Large intestine (tissue), 3 donors: ENCODE measurements around the gene YTHDC2. TPM values are rescaled to one million over a fixed set of nuclear protein-coding genes. Genes with fewer than 3 reads are reported as not detected.

Experiments used
- DNase-seq, 2 donors: peaks; one replicate each; pipeline versions ENCODE4 v3.0.0 to v3.0.0-alpha.2; 2013
- H3K27ac ChIP-seq: one replicate; pipeline ENCODE4 v1.5.1; 2013; ENCODE audit warnings: low read length
- H3K27me3 ChIP-seq: 2 replicates; pipeline ENCODE4 v1.6.1; 2013; ENCODE audit warnings: low read length; ENCODE audit not compliant: control insufficient read depth, insufficient read depth
- H3K36me3 ChIP-seq: 2 replicates; pipeline ENCODE4 v1.6.1; 2013; ENCODE audit warnings: low read length; ENCODE audit not compliant: control insufficient read depth, insufficient read depth
- H3K4me1 ChIP-seq: one replicate; pipeline ENCODE4 v1.6.1; 2013; ENCODE audit warnings: low read length; ENCODE audit not compliant: control insufficient read depth, insufficient read depth
- H3K4me3 ChIP-seq: one replicate; pipeline ENCODE4 v1.5.1; 2013; ENCODE audit warnings: low read length
- H3K9me3 ChIP-seq: one replicate; pipeline ENCODE4 v1.6.1; 2013; ENCODE audit warnings: mild to moderate bottlenecking, low read depth, low read length, moderate library complexity; ENCODE audit not compliant: control insufficient read depth
- WGBS: methylation state at CpG from one replicate; pipeline ENCODE4 v1.1.5; 2013; ENCODE audit warnings: low lambda C conversion rate; ENCODE audit not compliant: insufficient coverage; 5-methylcytosine and 5-hydroxymethylcytosine counted together
- polyA plus RNA-seq: library from polyadenylated mRNA; unstranded; fragments of 120-200 nt; gene quantifications from one replicate; pipeline ENCODE4 v1.2.1, GENCODE V29; 2013

YTHDC2 gene
- polyA plus RNA-seq, 1 donor, result 30.9 TPM

DNA sequence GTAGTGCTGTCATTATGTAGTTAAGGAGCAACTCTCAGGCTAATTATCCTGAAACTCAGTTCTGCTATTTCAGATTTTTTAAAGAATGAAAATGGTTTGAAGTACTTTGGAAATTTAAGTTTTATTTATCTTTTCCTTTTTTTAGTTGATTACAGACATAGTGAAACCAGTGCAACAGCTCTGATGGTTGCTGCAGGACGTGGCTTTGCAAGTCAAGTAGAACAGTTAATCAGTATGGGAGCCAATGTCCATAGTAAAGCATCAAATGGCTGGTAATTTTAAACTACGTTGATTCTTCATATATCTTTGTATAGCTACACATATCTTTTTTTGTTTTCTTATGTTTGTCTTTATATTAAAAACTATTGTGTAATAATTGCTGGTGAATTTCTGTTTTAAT is 34.9 kb downstream of the YTHDC2 start:
- no peaks in the 10 kb centered on the region for H3K4me1 ChIP-seq

DNA sequence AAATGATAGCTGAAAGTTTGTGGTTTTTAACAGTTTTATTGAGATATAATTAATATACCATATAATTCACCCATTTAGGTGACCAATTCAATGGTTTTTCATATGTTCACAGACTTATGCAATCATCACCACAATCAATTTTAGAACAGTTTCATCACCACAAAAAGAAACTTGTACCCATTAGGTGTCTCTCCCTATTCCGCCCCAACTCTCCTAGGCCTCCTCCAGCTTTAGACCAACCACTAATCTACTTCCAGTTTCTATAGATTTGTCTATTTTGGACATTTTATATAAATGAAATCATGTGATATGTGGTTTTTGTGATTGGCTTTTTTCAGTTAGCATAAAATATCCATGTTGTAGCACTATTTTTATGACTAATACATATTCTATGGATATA is 38.6 kb downstream of the YTHDC2 start:
- H3K27ac ChIP-seq, result no peak overlapping the region
- peaks cover 36% of the 10 kb centered on the region for H3K36me3 ChIP-seq
- no peaks in the 10 kb centered on the region for H3K9me3 ChIP-seq
- WGBS, result no CpG with 5 or more reads among the region's 1 CpG
- H3K4me3 ChIP-seq, result no peak overlapping the region
- no peaks in the 10 kb centered on the region for H3K27me3 ChIP-seq
- no peak for DNase-seq
- H3K4me1 ChIP-seq, result no peaks in the 10 kb centered on the region

More for the DNA sequence above, 34.9 kb downstream of the YTHDC2 start:
- H3K9me3 ChIP-seq, result no peaks in the 10 kb centered on the region
- 100% methylated on average over 1 of the region's 2 CpGs for WGBS
- DNase-seq, result no peak
- H3K36me3 ChIP-seq, result peaks cover 28% of the 10 kb centered on the region
- no peak overlapping the region for H3K4me3 ChIP-seq
- no peak overlapping the region for H3K27ac ChIP-seq
- no peaks in the 10 kb centered on the region for H3K27me3 ChIP-seq

DNA sequence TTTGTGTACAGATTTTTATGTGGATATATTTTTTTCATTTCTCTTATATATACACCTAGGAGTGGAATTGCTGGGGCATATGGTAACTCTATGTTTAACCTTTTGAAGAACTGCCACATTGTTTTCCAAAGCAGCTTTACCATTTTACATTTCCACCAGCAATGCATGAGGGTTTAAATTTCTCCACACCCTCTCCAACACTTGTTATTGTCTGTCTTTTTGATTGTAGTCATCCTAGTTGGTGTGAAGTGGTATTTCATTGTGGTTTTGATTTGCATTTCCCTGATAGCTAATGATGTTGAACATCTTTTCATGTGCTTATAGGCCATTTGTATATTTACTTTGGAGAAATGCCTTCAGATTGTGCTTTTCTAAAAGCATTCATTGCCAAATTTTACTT is 39.1 kb downstream of the YTHDC2 start:
- no peaks in the 10 kb centered on the region for H3K27me3 ChIP-seq
- no peaks in the 10 kb centered on the region for H3K4me1 ChIP-seq
- peaks cover 36% of the 10 kb centered on the region for H3K36me3 ChIP-seq
- H3K27ac ChIP-seq, result no peak overlapping the region
- H3K4me3 ChIP-seq, result no peak overlapping the region
- no peaks in the 10 kb centered on the region for H3K9me3 ChIP-seq
- DNase-seq, result no peak

DNA sequence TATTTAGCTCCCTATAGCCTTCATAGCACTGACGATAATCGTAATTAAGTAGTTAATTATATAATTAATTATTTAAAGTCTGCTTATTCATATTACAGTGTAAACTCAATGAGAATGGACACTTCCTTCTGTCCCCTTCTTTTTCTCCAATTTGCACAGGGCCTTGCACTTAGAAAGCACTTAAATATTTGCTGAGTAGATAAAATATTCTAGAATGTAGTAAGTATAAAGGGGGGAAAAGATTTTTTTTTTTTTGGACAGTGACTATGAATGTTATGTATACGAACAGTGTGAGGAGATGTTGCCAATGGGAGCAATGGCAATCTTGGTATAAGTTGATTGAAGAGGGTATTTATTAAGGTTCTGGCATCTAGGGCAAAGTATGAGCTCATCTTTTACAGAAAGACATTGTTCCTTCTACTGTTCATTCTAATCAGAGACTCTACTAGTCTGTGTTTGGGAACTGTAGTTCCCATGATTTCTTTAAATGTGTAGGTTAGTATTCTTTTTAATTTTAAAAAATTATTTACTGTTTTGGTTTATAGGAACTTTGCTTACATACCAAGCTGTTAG is 49.4 kb downstream of the YTHDC2 start:
- no peak overlapping the region for H3K27ac ChIP-seq
- H3K36me3 ChIP-seq, result peaks cover 31% of the 10 kb centered on the region
- no peaks in the 10 kb centered on the region for H3K27me3 ChIP-seq
- DNase-seq, result no peak
- no peak overlapping the region for H3K4me3 ChIP-seq
- H3K9me3 ChIP-seq, result no peaks in the 10 kb centered on the region
- WGBS, result 100% methylated on average over 1 of the region's 3 CpGs
- no peaks in the 10 kb centered on the region for H3K4me1 ChIP-seq

DNA sequence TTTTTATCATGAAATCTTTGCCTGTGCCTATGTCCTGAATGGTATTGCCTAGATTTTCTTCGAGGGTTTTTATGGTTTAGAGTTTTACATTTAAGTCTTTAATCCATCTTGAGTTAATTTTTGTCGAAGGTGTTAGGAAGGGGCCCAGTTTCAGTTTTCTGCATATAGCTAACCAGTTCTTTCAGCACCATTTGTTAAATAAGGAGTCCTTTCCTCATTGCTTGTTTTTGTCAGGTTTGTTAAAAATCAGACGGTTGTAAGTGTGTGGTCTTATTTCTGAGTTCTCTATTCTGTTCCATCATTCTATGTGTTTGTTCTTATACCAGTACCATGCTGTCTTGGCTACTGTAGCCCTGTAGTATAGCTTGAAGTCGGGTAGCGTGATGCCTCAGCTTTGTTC is 55.9 kb downstream of the YTHDC2 start:
- no peaks in the 10 kb centered on the region for H3K27me3 ChIP-seq
- 91% methylated on average over 2 of the region's 5 CpGs for WGBS
- H3K36me3 ChIP-seq, result peaks cover 39% of the 10 kb centered on the region
- no peak overlapping the region for H3K4me3 ChIP-seq
- DNase-seq, result no peak
- H3K9me3 ChIP-seq, result peaks cover 3% of the 10 kb centered on the region
- no peak overlapping the region for H3K27ac ChIP-seq
- no peaks in the 10 kb centered on the region for H3K4me1 ChIP-seq

DNA sequence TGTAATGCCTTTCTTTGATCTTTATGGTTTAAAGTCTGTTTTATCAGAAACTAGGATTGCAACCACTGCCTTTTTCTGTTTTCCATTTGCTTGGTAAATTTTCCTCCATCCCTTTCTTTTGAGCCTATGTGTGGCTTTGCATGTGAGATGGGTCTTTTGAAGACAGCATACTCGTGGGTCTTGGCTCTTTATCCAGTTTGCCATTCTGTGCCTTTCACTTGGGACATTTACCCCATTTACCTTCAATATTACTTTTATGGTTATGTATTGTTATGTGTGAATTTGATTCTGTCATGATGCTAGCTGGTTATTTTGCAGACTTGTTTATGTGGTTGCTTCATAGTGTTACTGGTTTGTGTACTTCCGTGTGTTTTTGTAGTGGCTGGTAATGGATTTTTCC is 59.2 kb downstream of the YTHDC2 start:
- Histone ChIP-seq H3K4me3 (no peak overlapping the region), H3K27ac (no peak overlapping the region), H3K4me1 (no peaks in the 10 kb centered on the region), H3K27me3 (no peaks in the 10 kb centered on the region), H3K9me3 (peaks cover 3% of the 10 kb centered on the region), H3K36me3 (peaks cover 33% of the 10 kb centered on the region)
- WGBS, result 100% methylated on average over 1 of the region's 2 CpGs
- DNase-seq, result no peak

DNA sequence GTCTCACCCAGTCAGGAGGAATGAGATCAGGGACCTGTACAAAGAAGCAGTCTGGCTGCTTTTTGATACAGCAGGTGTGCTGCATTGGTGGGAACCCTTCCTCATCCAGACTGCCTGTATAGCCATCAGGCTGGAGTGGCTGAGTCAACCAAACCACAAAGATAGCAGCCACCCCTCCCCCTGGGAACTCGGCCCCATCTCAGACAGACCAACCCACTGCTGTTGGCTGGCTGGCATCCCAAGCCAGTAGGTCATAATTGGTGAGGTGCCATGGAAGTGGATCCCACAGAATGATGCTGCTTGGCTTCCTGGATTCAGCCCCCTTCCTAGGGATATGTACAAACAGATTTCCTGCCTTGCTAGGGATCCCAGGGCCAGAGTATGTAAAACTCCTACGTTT is 60.9 kb downstream of the YTHDC2 start:
- peaks cover 3% of the 10 kb centered on the region for H3K9me3 ChIP-seq
- H3K27me3 ChIP-seq, result no peaks in the 10 kb centered on the region
- H3K4me1 ChIP-seq, result no peaks in the 10 kb centered on the region
- H3K4me3 ChIP-seq, result no peak overlapping the region
- DNase-seq, result no peak
- H3K36me3 ChIP-seq, result peaks cover 28% of the 10 kb centered on the region
- no peak overlapping the region for H3K27ac ChIP-seq
- WGBS, result no CpG with 5 or more reads among the region's 2 CpGs

DNA sequence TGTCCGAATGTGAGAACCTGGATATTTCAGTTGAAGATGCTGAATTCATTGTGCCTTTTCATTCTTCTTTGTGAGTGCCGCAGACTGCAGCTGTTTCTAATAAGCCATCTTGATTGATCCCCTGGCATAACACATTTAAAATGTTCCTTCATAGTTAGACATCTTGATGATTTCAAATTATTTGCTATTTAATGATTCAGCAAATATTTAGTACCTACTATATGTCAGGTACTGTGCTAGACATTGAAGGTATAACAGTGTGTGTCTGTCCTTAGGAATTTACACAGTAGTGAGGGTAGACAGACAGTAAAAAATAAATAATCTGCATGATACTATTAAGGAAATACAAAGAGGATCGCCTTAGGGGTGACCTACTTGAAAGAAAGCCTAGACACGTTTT is 61.6 kb downstream of the YTHDC2 start:
- peaks cover 30% of the 10 kb centered on the region for H3K36me3 ChIP-seq

DNA sequence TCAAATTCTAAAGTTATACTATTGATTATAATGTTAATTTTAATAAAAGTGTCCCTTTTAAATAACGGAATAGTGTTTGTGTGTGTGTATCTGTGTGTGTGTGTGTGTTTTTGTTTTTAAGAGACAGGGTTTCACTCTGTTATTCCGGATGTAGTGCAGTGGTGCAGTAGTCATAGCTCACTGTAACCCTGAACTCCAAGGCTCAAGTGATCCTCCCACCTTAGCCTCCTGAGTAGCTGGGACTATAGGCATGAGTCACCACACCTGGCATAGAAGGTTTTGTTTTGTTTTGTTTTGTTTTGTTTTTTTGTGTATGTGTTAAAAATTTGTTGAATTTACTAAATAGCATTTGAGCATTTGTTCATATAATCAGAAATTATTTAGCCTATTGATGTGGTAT is 64.6 kb downstream of the YTHDC2 start:
- Histone ChIP-seq H3K9me3 (no peaks in the 10 kb centered on the region), H3K27me3 (no peaks in the 10 kb centered on the region), H3K4me3 (no peak overlapping the region), H3K36me3 (peaks cover 27% of the 10 kb centered on the region), H3K27ac (no peak overlapping the region), H3K4me1 (no peaks in the 10 kb centered on the region)
- 100% methylated on average over 1 of the region's 2 CpGs for WGBS
- DNase-seq, result no peak

More for the DNA sequence above, 61.6 kb downstream of the YTHDC2 start:
- no peak overlapping the region for H3K27ac ChIP-seq
- no peak overlapping the region for H3K4me3 ChIP-seq
- no peaks in the 10 kb centered on the region for H3K27me3 ChIP-seq
- H3K4me1 ChIP-seq, result no peaks in the 10 kb centered on the region
- WGBS, result 94% methylated on average over 2 of the region's 4 CpGs
- H3K9me3 ChIP-seq, result peaks cover 3% of the 10 kb centered on the region
- DNase-seq, result no peak

DNA sequence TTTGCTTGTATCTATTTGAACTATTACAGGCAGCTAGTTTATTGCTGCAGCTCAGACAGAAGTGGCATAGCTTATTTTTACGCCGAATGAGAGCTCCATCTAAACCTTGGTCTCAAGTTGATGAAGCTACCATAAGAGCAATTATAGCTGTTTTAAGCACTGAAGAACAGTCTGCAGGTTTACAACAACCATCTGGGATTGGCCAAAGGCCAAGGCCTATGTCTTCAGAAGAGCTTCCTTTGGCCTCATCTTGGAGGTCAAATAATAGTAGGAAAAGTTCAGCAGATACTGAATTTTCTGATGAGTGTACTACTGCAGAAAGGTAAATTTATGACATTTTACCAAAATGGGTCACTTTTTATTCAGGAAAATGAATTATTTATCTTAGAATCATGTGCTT is 67.9 kb downstream of the YTHDC2 start:
- WGBS, result no CpG with 5 or more reads among the region's 2 CpGs
- no peak for DNase-seq
- H3K27me3 ChIP-seq, result no peaks in the 10 kb centered on the region
- no peak overlapping the region for H3K4me3 ChIP-seq
- no peaks in the 10 kb centered on the region for H3K9me3 ChIP-seq
- peaks cover 18% of the 10 kb centered on the region for H3K36me3 ChIP-seq
- no peak overlapping the region for H3K27ac ChIP-seq
- no peaks in the 10 kb centered on the region for H3K4me1 ChIP-seq

DNA sequence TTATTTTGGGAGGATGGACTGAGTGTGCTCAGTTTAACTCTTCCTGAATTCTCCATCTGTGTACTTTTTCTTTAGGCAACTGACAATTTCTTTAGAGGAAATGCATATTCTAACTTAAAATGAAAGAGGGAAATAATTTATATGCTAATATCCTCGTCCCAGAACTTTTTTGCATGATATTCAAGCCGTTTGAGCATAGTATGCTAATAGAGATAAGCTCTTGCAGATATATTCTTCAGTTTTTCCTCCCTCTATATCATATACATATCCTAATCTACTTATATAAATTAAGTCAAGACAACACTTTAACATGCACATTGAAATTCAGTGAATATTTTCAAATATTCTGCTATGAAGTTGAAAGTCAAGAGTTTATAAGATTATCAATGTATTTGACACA is 84.7 kb downstream of the YTHDC2 start:
- H3K4me1 ChIP-seq, result no peaks in the 10 kb centered on the region
- H3K27me3 ChIP-seq, result peaks cover under 1% of the 10 kb centered on the region
- 90% methylated on average over 2 of the region's 2 CpGs for WGBS
- no peak overlapping the region for H3K27ac ChIP-seq
- no peak overlapping the region for H3K4me3 ChIP-seq
- H3K9me3 ChIP-seq, result no peaks in the 10 kb centered on the region
- H3K36me3 ChIP-seq, result peaks cover 5% of the 10 kb centered on the region
- DNase-seq, result no peak
